Keratinocyte (primary cell): ENCODE data around the gene MUC6. TPM values are rescaled to one million over a fixed set of nuclear protein-coding genes. Genes with fewer than 3 reads are reported as not detected.

Experiments used
- DNase-seq: peaks from one replicate; pipeline ENCODE4 v3.0.0-alpha.2; 2011; ENCODE audit warnings: low read depth, missing footprints, low spot score
- FAIRE-seq: peaks from 2 replicates; lab custom pipeline; 2011; peaks lifted over from hg19 to GRCh38; lab: Jason Lieb, UNC
- H2AFZ ChIP-seq: 2 replicates; pipeline ENCODE4 v1.6.0; 2012; ENCODE audit warnings: low read length, control low read depth, inconsistent platforms; ENCODE audit not compliant: control insufficient read depth
- H3K27ac ChIP-seq: 2 replicates; pipeline ENCODE4 v1.5.1; 2011; ENCODE audit warnings: low read length; ENCODE audit not compliant: control insufficient read depth, insufficient read depth
- H3K27me3 ChIP-seq: 3 replicates; pipeline ENCODE4 v1.6.0; 2011; ENCODE audit warnings: low read length; ENCODE audit not compliant: control insufficient read depth, insufficient read depth; ENCODE audit errors: extremely low read depth
- H3K36me3 ChIP-seq, 2 experiments: 2 replicates in 1 of 2; 3 replicates in 1 of 2; pipeline ENCODE4 v1.5.1; 2011; ENCODE audit warnings: low read length in 2 of 2, mild to moderate bottlenecking in 1 of 2; ENCODE audit not compliant: control insufficient read depth in 2 of 2, insufficient read depth in 2 of 2; ENCODE audit errors: extremely low read depth in 1 of 2
- H3K4me1 ChIP-seq: 3 replicates; pipeline ENCODE4 v1.5.1; 2011; ENCODE audit warnings: low read length; ENCODE audit not compliant: control insufficient read depth, insufficient read depth; ENCODE audit errors: extremely low read depth
- H3K4me2 ChIP-seq: 3 replicates; pipeline ENCODE4 v1.6.0; 2011; ENCODE audit warnings: low read depth, low read length; ENCODE audit not compliant: control insufficient read depth, insufficient read depth; ENCODE audit errors: extremely low read depth
- H3K4me3 ChIP-seq, 3 experiments: fragments of 200-600 bp in 1 of 3; sonication (generic) in 1 of 3; 2 replicates in 2 of 3; 3 replicates in 1 of 3; pipeline ENCODE4 v1.5.1; 2011 to 2016; ENCODE audit warnings: low read length in 3 of 3, mild to moderate bottlenecking in 3 of 3, control low read depth in 2 of 3, inconsistent platforms in 1 of 3, low read depth in 1 of 3, mixed read lengths in 1 of 3, mixed run types in 1 of 3, moderate library complexity in 1 of 3; ENCODE audit not compliant: control insufficient read depth in 2 of 3, insufficient read depth in 2 of 3; ENCODE audit errors: extremely low read depth in 1 of 3
- H3K79me2 ChIP-seq: 2 replicates; pipeline ENCODE4 v1.6.0; 2012; ENCODE audit warnings: low read length; ENCODE audit not compliant: control insufficient read depth, insufficient read depth
- H3K9ac ChIP-seq: 3 replicates; pipeline ENCODE4 v1.6.0; 2011; ENCODE audit warnings: low read length; ENCODE audit not compliant: control insufficient read depth, insufficient read depth; ENCODE audit errors: extremely low read depth
- H3K9me1 ChIP-seq: 3 replicates; pipeline ENCODE4 v1.6.0; 2011; ENCODE audit warnings: low read length; ENCODE audit not compliant: control insufficient read depth, insufficient read depth; ENCODE audit errors: extremely low read depth
- H3K9me3 ChIP-seq: 2 replicates; pipeline ENCODE4 v1.5.1; 2012; ENCODE audit warnings: low read depth, low read length; ENCODE audit not compliant: control insufficient read depth
- H4K20me1 ChIP-seq: 3 replicates; pipeline ENCODE4 v1.6.0; 2011; ENCODE audit warnings: low read length; ENCODE audit not compliant: control insufficient read depth, insufficient read depth; ENCODE audit errors: extremely low read depth
- CTCF ChIP-seq, 3 experiments: IDR thresholded peaks in 1 of 3; conservative IDR thresholded peaks in 1 of 3; optimal IDR thresholded peaks in 1 of 3; 2 replicates in 2 of 3; 3 replicates in 1 of 3; pipeline versions ENCODE3 to v1.5.1; 2011; ENCODE audit warnings: low read length in 3 of 3, mild to moderate bottlenecking in 3 of 3, moderate library complexity in 2 of 3, control low read depth in 1 of 3, inconsistent platforms in 1 of 3; ENCODE audit not compliant: insufficient read depth in 2 of 3; ENCODE audit errors: extremely low read depth in 1 of 3
- EZH2 ChIP-seq: IDR thresholded peaks from one replicate; pipeline ENCODE4 v1.6.1; 2012; ENCODE audit warnings: inconsistent platforms, mild to moderate bottlenecking, low read length, moderate library complexity
- dilution Hi-C: fragments of 300-500 bp; cut with MboI; formaldehyde crosslinking; loops from one replicate; pipeline ENCODE4 v1.7.0; 2020; ENCODE audit warnings: low sequenced_read_pairs; ENCODE audit not compliant: extremely low pct_ligation_motif_present
- polyA plus RNA-seq, 5 experiments: library from polyadenylated mRNA; depleted of rRNA in 3 of 5; stranded (reverse) in 3 of 5; stranded (forward) in 1 of 5; unstranded in 1 of 5; fragments of >200 nt; gene quantifications; 1 replicate in 1 of 5; 2 replicates in 3 of 5; 3 replicates in 1 of 5; pipeline versions ENCODE4 v1.2.1 to v1.2.3, GENCODE V29; 2011 to 2012; ENCODE audit warnings: missing spikeins in 2 of 5, low read depth in 1 of 5, low replicate concordance in 1 of 5

Gene MUC6
- polyA plus RNA-seq, 1 donor (not counting 4 experiments of a cell fraction or from before 2014, with no cell fraction given): not detected

- no peaks in the 10 kb centered on the region for H3K27me3 ChIP-seq
- H3K4me1 ChIP-seq: no peaks in the 10 kb centered on the region
- FAIRE-seq (no peak), DNase-seq (no peak)
- H3K36me3 ChIP-seq: peaks cover 32 to 34% of the 10 kb centered on the region in 2 experiments
- H4K20me1 ChIP-seq: peaks cover 6% of the 10 kb centered on the region
- no peak overlapping the region for H3K27ac ChIP-seq
- no peak overlapping the region for H2AFZ ChIP-seq
- H3K9me3 ChIP-seq: no peaks in the 10 kb centered on the region
- dilution Hi-C loops: no loop called here
- H3K9ac ChIP-seq: no peak overlapping the region
- no peak overlapping the region for H3K4me3 ChIP-seq
- TF ChIP-seq CTCF (optimal IDR thresholded peaks at IDR 0.05 in 1 of 3, IDR thresholded peaks at IDR 0.05 in 1 of 3, conservative IDR thresholded peaks at IDR 0.05 in 1 of 3; ENCODE audit: extremely low read depth in 1 of 3, insufficient read depth in 2 of 3, low read length in 3 of 3) (no peak), EZH2 (no peak)
- no peaks in the 10 kb centered on the region for H3K79me2 ChIP-seq
- no peaks in the 10 kb centered on the region for H3K9me1 ChIP-seq
- no peak overlapping the region for H3K4me2 ChIP-seq
Observed at GRCh38 chr11:1009991-1010390, 26.5 kb downstream of the MUC6 start.

GRCh38 chr11:1009371-1009770, 27.1 kb downstream of the MUC6 start:
- Histone ChIP-seq H3K9me3 (no peaks in the 10 kb centered on the region), H3K27me3 (no peaks in the 10 kb centered on the region), H3K36me3 (peaks cover 33 to 34% of the 10 kb centered on the region in 2 experiments), H3K9ac (no peak overlapping the region), H3K4me2 (no peak overlapping the region), H2AFZ (no peak overlapping the region), H3K27ac (no peak overlapping the region), H3K79me2 (no peaks in the 10 kb centered on the region), H3K4me1 (no peaks in the 10 kb centered on the region), H3K9me1 (no peaks in the 10 kb centered on the region), H4K20me1 (peaks cover 6% of the 10 kb centered on the region), H3K4me3 (no peak overlapping the region)
- dilution Hi-C loops: no loop called here
- FAIRE-seq: no peak
- TF ChIP-seq EZH2 (no peak), CTCF (optimal IDR thresholded peaks at IDR 0.05 in 1 of 3, IDR thresholded peaks at IDR 0.05 in 1 of 3, conservative IDR thresholded peaks at IDR 0.05 in 1 of 3; ENCODE audit: extremely low read depth in 1 of 3, insufficient read depth in 2 of 3, low read length in 3 of 3) (no peak)
- DNase-seq: no peak
